Central memory CD8-positive, alpha-beta T cell (primary cell): ENCODE results near the gene COQ8A.
"Not testable (repeated sequence)": the region's sequence is repeated elsewhere in the genome, so short reads cannot be mapped to it uniquely, and the experiment has no call there.

Experiments
- ATAC-seq: fragments of 150-1000 bp; cut with Tn5 transposase; replicated peaks from 2 replicates; pipeline ENCODE4 v1.10.0; 2022; ENCODE audit warnings: mild to moderate bottlenecking, moderate FRiP score, moderate number of reproducible peaks; ENCODE audit not compliant: poor library complexity, severe bottlenecking; ENCODE audit errors: extremely low read depth
- DNase-seq, 2 donors: peaks; one replicate each; pipeline ENCODE4 v3.0.0; 2021; ENCODE audit warnings: low spot score in 2 of 2
- H3K27ac Mint-ChIP-seq: one replicate; pipeline ENCODE4 v1.8.0; 2022; ENCODE audit warnings: low read depth, mild to moderate bottlenecking, moderate library complexity, mixed read lengths
- H3K27me3 Mint-ChIP-seq: one replicate; pipeline ENCODE4 v1.8.0; 2022; ENCODE audit warnings: mixed read lengths
- H3K36me3 Mint-ChIP-seq: one replicate; pipeline ENCODE4 v1.8.0; 2022; ENCODE audit warnings: mild to moderate bottlenecking, moderate library complexity, mixed read lengths; ENCODE audit not compliant: insufficient read depth
- H3K4me1 Mint-ChIP-seq: one replicate; pipeline ENCODE4 v1.8.0; 2022; ENCODE audit warnings: mixed read lengths
- H3K4me3 Mint-ChIP-seq: one replicate; pipeline ENCODE4 v1.8.0; 2022; ENCODE audit warnings: mild to moderate bottlenecking, moderate library complexity, mixed read lengths
- H3K9me3 Mint-ChIP-seq: one replicate; pipeline ENCODE4 v1.8.0; 2022; ENCODE audit warnings: mixed read lengths

Gene COQ8A

DNA sequence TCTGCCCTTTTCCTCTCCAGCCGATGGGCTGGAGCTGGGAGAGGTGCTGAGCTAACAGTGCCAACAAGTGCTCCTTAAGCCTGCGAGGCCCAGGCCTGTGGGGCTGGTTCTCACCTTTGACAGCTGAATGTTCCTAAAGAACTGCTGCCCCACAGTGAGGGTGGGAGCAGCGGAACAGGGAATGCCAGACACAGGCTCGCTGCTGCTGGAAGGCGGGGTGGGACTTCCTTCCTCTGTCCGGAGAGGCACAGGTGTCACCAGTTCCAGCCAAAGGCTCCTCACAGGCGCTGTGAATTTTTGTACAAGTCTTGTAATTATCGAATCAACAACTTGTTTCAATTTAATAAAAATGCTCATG, 47.1 kb downstream of the COQ8A start:
- DNase-seq (no peak), ATAC-seq (no peak)
- Mint-ChIP-seq H3K27me3 (no peaks in the 10 kb centered on the region), H3K27ac (no peak overlapping the region), H3K4me1 (peaks cover 15% of the 10 kb centered on the region), H3K4me3 (no peak overlapping the region), H3K9me3 (no peaks in the 10 kb centered on the region), H3K36me3 (peaks cover 6% of the 10 kb centered on the region)

DNA sequence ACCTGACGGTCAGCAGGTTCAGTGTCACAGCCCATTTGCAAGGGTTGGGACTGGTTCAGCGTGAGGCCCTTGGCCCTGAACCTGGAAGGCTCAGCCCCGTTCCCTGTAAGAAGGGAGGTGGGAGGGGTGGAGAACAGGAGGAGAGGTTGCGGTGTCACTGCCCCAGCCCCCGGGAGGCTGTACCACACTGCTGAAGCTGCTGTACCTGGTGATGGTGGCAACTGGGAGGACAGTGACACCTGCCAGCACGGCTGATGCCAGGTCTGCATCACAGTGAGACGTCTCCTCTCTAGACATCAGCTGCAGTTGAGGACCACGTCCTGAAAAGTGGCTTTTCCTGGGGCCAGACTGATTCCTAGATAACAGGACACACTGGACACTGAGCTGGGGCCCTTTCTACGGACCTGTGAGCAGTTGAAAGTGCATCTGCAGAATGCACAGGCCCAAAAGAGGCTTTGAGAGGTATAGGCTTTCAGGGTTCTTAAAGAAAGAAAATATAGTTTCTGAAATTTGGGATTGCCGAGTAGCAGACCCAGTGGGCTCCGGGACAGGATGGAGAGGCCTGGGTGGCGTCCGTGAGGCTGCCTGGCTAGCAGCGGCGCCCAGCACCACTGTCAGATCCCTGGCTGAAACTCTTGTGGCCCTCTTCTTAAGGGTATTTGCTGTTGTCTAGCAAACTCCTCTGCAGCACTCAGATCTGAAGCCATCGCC, 47.7 kb downstream of the COQ8A start:
- H3K4me3 Mint-ChIP-seq = no peak overlapping the region
- H3K9me3 Mint-ChIP-seq = no peaks in the 10 kb centered on the region
- peaks cover 15% of the 10 kb centered on the region for H3K4me1 Mint-ChIP-seq
- H3K27me3 Mint-ChIP-seq = no peaks in the 10 kb centered on the region
- H3K27ac Mint-ChIP-seq = no peak overlapping the region
- DNase-seq (no peak), ATAC-seq (no peak)
- peaks cover 6% of the 10 kb centered on the region for H3K36me3 Mint-ChIP-seq

DNA sequence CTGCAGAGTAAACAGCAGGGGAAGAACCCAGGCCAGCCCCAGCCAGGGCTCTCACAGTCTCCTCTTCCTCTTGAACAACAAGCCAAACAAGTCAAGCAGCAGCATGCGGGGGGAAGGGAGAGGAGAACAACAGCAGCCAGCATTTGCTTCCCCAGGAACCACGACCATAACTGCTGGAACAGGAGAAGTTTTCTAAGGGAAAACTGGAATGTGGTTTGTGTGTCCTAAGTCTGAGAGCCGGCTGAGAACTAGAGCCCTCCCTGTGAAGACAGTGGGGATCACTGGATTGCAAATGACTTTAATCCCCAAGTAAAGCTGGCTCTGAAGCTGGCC, 48.2 kb downstream of the COQ8A start:
- Mint-ChIP-seq H3K4me3 (no peak overlapping the region), H3K4me1 (peaks cover 15% of the 10 kb centered on the region), H3K9me3 (no peaks in the 10 kb centered on the region), H3K27ac (no peak overlapping the region), H3K36me3 (peaks cover 6% of the 10 kb centered on the region), H3K27me3 (no peaks in the 10 kb centered on the region)
- no peak for ATAC-seq
- no peak for DNase-seq

GRCh38 chr1:226989085-226989920, 49.2 kb downstream of the COQ8A start:
- Mint-ChIP-seq H3K4me3 (no peak overlapping the region), H3K4me1 (peaks cover 15% of the 10 kb centered on the region), H3K27ac (peak overlapping the region; percentile 76), H3K9me3 (no peaks in the 10 kb centered on the region), H3K27me3 (no peaks in the 10 kb centered on the region), H3K36me3 (peaks cover 6% of the 10 kb centered on the region)
- ATAC-seq (no peak), DNase-seq (no peak)

- Mint-ChIP-seq H3K9me3 (no peaks in the 10 kb centered on the region), H3K4me1 (peaks cover 15% of the 10 kb centered on the region), H3K4me3 (no peak overlapping the region), H3K36me3 (peaks cover 6% of the 10 kb centered on the region), H3K27ac (peak overlapping the region; percentile 76), H3K27me3 (no peaks in the 10 kb centered on the region)
- ATAC-seq = peak; percentile 85
- no peak for DNase-seq
Measured at GRCh38 chr1:226990133-226990716, 50.1 kb downstream of the COQ8A start.

GRCh38 chr1:226991920-226992319, 51.8 kb downstream of the COQ8A start:
- Mint-ChIP-seq H3K36me3 (peaks cover 5% of the 10 kb centered on the region), H3K27me3 (no peaks in the 10 kb centered on the region), H3K9me3 (no peaks in the 10 kb centered on the region), H3K27ac (no peak overlapping the region), H3K4me3 (no peak overlapping the region), H3K4me1 (peaks cover 15% of the 10 kb centered on the region)
- ATAC-seq (no peak), DNase-seq (no peak)

GRCh38 chr1:226993814-226994585, 53.9 kb downstream of the COQ8A start:
- no peak for ATAC-seq
- Mint-ChIP-seq H3K4me3 (no peak overlapping the region), H3K4me1 (peaks cover 15% of the 10 kb centered on the region), H3K36me3 (no peaks in the 10 kb centered on the region), H3K9me3 (no peaks in the 10 kb centered on the region), H3K27ac (no peak overlapping the region), H3K27me3 (no peaks in the 10 kb centered on the region)
- no peak for DNase-seq

DNA sequence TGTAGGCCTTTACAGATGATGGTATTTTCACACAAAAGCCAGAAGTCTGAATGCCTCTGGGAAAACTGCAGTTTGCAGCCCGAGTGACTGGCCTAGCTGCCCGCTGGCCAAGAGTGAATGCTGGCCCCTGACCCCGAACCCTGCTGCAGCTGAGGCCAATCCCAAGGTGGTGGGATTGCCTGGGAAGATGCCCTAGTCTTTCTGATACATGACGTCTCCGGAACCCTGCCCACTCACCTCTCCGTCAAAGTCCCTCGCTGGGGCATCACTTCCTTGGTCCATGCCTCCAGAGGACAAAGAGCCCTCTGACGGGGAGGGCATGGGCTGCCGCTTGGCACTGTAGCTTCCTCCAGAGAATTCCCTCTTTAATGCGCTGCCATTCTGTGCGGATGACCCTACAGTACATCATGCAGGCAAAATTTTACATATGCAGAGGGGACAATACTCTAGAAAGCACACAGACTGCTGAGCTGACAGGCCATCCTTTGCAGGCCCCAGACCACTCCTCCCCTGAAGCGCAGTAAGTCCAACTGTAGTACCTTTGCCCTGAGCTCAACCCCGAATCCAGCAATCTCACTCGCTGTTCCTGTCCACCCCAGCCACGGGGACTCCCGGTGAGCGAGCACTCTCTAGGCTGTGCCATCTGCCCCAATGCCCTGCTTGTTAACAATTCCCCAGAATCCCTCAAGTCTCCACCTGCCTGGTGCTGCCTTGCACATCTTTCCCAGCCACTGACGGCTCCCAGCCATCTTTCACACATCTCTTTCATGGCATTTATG, 54.7 kb downstream of the COQ8A start:
- no peak overlapping the region for H3K27ac Mint-ChIP-seq
- ATAC-seq (no peak), DNase-seq (no peak)
- no peaks in the 10 kb centered on the region for H3K36me3 Mint-ChIP-seq
- H3K9me3 Mint-ChIP-seq = no peaks in the 10 kb centered on the region
- H3K4me1 Mint-ChIP-seq = peaks cover 9% of the 10 kb centered on the region
- no peak overlapping the region for H3K4me3 Mint-ChIP-seq
- H3K27me3 Mint-ChIP-seq = no peaks in the 10 kb centered on the region

- H3K36me3 Mint-ChIP-seq = no peaks in the 10 kb centered on the region
- peaks cover under 1% of the 10 kb centered on the region for H3K4me1 Mint-ChIP-seq
- H3K4me3 Mint-ChIP-seq = no peak overlapping the region
- peak; percentile 52 for ATAC-seq
- H3K27me3 Mint-ChIP-seq = no peaks in the 10 kb centered on the region
- no peaks in the 10 kb centered on the region for H3K9me3 Mint-ChIP-seq
- H3K27ac Mint-ChIP-seq = no peak overlapping the region
- no peak for DNase-seq
Measured at GRCh38 chr1:226995365-226996332, 55.6 kb downstream of the COQ8A start.

- DNase-seq, H3K4me1 Mint-ChIP-seq, H3K36me3 Mint-ChIP-seq, H3K27ac Mint-ChIP-seq, H3K9me3 Mint-ChIP-seq, H3K27me3 Mint-ChIP-seq, ATAC-seq, H3K4me3 Mint-ChIP-seq: not testable (repeated sequence)
Measured at GRCh38 chr1:226999579-226999978, 59.5 kb downstream of the COQ8A start.

DNA sequence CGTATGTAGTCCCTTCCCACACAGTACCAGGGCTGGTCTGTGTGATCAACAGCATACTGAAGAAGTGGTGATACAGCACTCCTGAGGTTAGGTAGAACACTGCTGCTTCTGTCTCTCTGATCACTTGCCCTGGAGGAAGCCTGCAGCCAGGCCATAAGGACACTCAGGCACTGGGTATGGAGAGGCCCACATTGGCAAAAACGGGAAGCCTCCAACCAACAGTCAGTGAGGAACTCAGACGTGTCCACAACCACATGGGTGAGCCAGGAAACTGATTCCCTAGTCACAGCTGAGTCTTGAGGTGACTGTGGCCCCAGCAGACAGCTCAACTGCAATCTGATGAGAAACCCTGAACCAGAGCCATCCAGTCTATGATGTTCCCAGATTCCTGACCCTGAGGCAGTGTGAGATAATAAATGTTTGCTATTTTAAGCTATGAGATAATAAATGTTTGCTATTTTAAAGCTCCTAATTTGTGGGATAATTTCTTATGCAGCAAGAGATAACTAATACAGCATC, 62.5 kb downstream of the COQ8A start:
- no peak overlapping the region for H3K4me3 Mint-ChIP-seq
- H3K4me1 Mint-ChIP-seq = no peaks in the 10 kb centered on the region
- H3K27ac Mint-ChIP-seq = no peak overlapping the region
- H3K27me3 Mint-ChIP-seq = no peaks in the 10 kb centered on the region
- DNase-seq = no peak
- no peaks in the 10 kb centered on the region for H3K9me3 Mint-ChIP-seq
- H3K36me3 Mint-ChIP-seq = no peaks in the 10 kb centered on the region
- no peak for ATAC-seq
